ENCODE data around the gene HSPG2.

GRCh38 chr1:21963477-21964217 lies 26.5 kb upstream of the HSPG2 start:
- TF ChIP-seq EP300 (IDR thresholded peaks at IDR 0.05; ENCODE audit: borderline replicate concordance) (no peak), NFIC (IDR thresholded peaks at IDR 0.05) (no peak), FOXM1 (IDR thresholded peaks at IDR 0.05; ENCODE audit: borderline replicate concordance, low read depth) (no peak), CEBPB (IDR thresholded peaks at IDR 0.05) (no peak), REST (IDR thresholded peaks at IDR 0.05; ENCODE audit: low read depth) (no peak), TAF1 (IDR thresholded peaks at IDR 0.05; ENCODE audit: low read depth) (no peak), CREB1 (IDR thresholded peaks at IDR 0.05; ENCODE audit: low read depth) (no peak), EGR1 (IDR thresholded peaks at IDR 0.05) (no peak), YY1 (IDR thresholded peaks at IDR 0.05; ENCODE audit: low read depth) (no peak)
